ENCODE measurements around the gene PCNT. TPM values are rescaled to one million over a fixed set of nuclear protein-coding genes. Genes with fewer than 3 reads are reported as not detected.
"Not testable (repeated sequence)": the region's sequence is repeated elsewhere in the genome, so short reads cannot be mapped to it uniquely, and the experiment has no call there.

Gene PCNT
- total RNA-seq, 2 donors from 2014 or later: 17.6 to 28.8 TPM

- ATAC-seq: no peak
- no peak for DNase-seq
- intact Hi-C loops (cut with DNase I, micrococcal nuclease): no loop called here
Measured at GRCh38 chr21:46371204-46372013, 47.5 kb downstream of the PCNT start.

GRCh38 chr21:46372014-46372485 lies 48.1 kb downstream of the PCNT start:
- intact Hi-C loops (cut with DNase I, micrococcal nuclease): no loop called here
- no peak for ATAC-seq
- no peak for DNase-seq

GRCh38 chr21:46372947-46373346 lies 49.0 kb downstream of the PCNT start:
- DNase-seq; intact Hi-C loops (cut with DNase I, micrococcal nuclease); ATAC-seq: not testable (repeated sequence)

- intact Hi-C loops (cut with DNase I, micrococcal nuclease): no loop called here
- DNase-seq: no peak
- no peak for ATAC-seq
Measured at GRCh38 chr21:46374761-46375389, 50.9 kb downstream of the PCNT start.

DNA sequence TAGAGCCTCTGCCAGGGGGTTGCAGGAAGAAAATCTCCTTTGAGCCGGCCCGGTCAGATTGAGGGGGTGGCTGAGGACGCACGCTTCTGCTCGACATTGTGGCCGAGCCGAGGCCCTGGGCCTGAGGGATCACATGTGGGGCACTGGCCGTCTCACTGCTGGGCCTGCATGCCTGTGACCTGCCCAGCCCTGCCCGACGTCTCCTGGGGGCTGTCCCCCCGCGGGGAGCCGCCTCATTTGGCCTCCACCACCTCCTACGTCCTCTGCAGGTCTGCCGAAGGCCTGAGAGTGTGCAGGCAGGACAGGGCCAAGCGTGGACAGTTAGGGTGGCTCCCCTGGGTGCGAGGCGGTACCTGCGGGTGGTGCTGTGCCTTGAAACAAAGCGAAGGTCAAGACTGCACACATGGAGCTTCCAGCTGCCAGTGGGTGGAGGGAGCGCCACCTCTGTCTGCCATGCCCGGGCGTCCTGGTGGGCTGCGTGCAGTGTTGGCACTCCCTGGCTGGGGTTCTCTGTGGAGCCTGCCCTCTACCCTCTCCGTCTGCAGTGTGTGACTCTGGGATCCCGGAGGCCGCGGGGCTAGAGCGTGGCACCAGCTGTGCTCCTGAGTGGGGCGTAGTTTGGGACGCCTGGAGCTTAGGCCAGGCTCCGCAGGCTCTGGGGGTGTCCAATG lies 51.7 kb downstream of the PCNT start:
- ATAC-seq (no peak), DNase-seq (no peak)
- intact Hi-C loops (cut with DNase I, micrococcal nuclease): no loop called here

DNA sequence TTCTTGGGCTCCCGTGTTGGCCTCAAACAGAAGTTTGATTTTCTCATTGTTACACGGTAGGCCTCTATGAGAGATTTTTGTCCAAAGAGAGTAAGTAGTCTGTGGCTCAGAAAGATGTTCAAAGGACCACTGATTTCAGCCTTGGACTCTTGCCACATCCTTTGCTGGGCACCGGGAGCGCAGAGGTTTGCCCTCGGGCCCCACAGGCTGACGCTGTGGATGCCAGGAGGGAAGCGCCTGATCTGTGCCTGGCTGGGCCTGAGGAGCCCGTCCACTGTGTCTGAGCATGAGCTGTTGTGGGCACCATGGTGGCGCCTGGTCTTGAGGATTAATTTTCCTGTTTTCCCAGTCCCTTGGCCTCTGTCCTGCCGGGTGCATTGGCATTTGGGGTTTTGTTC lies 52.3 kb downstream of the PCNT start:
- DNase-seq: no peak
- intact Hi-C loops (cut with DNase I, micrococcal nuclease): no loop called here
- no peak for ATAC-seq

DNA sequence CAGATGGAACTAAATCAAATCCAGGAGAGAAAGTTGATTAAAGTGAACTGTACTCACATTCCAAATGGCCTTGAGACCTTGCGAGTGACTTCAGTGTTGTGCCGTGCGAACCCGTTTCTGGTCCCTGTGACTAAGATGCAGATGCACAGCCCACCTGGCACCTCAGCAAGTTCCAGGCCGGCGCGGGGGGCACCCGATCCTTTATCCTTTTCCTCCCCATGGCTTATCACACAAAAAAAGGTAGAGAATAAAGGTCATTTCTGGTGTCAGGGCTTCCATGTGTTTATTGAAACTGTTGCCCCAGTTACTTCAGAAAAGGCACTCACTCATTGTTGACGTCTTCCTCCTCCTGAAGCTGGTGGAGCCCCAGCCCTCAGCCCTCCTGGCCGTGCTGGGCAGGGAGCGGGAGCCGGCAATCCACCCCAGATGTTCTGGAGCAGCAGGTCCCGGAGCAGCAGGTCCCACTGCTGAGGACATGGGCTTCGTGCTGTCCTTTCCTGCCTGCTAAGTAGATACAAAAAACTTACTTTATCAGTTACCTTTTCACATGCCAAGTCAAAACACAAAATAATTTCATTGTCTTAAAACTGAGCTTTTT lies 53.0 kb downstream of the PCNT start:
- no peak for ATAC-seq
- DNase-seq: no peak
- intact Hi-C loops (cut with DNase I, micrococcal nuclease): no loop called here

- DNase-seq (no peak), ATAC-seq (no peak)
- intact Hi-C loops (cut with DNase I, micrococcal nuclease): no loop called here
Measured at GRCh38 chr21:46377789-46378188, 53.8 kb downstream of the PCNT start.

DNA sequence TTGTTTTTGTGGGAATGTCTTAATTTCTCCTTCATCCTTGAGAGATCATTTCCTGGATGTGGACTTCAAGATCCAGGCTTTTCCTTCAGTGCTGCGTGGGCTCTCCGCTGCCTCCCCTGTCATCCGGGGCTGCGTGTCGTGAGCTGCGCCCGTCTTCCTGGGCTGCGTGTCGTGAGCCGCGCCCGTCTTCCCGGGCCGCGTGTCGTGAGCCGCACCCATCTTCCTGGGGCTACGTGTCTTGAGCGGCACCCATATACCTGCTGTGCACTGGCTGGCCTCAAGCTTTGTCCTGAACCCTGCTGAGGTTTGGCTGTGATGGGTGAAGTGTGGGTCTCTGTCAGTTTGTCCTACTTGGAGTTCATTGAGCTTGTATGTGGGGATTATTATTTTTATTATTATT lies 55.1 kb downstream of the PCNT start:
- DNase-seq: no peak
- ATAC-seq: no peak
- intact Hi-C loops (cut with DNase I, micrococcal nuclease): no loop called here

GRCh38 chr21:46379691-46380090 lies 55.7 kb downstream of the PCNT start:
- no peak for DNase-seq
- no peak for ATAC-seq
- intact Hi-C loops (cut with DNase I, micrococcal nuclease): no loop called here

- intact Hi-C loops (cut with DNase I, micrococcal nuclease): no loop called here
- DNase-seq (no peak), ATAC-seq (no peak)
Measured at GRCh38 chr21:46381541-46381940, 57.6 kb downstream of the PCNT start.

- no peak for ATAC-seq
- intact Hi-C loops (cut with DNase I, micrococcal nuclease): no loop called here
- DNase-seq: no peak
Measured at GRCh38 chr21:46384556-46384955, 60.6 kb downstream of the PCNT start.

DNA sequence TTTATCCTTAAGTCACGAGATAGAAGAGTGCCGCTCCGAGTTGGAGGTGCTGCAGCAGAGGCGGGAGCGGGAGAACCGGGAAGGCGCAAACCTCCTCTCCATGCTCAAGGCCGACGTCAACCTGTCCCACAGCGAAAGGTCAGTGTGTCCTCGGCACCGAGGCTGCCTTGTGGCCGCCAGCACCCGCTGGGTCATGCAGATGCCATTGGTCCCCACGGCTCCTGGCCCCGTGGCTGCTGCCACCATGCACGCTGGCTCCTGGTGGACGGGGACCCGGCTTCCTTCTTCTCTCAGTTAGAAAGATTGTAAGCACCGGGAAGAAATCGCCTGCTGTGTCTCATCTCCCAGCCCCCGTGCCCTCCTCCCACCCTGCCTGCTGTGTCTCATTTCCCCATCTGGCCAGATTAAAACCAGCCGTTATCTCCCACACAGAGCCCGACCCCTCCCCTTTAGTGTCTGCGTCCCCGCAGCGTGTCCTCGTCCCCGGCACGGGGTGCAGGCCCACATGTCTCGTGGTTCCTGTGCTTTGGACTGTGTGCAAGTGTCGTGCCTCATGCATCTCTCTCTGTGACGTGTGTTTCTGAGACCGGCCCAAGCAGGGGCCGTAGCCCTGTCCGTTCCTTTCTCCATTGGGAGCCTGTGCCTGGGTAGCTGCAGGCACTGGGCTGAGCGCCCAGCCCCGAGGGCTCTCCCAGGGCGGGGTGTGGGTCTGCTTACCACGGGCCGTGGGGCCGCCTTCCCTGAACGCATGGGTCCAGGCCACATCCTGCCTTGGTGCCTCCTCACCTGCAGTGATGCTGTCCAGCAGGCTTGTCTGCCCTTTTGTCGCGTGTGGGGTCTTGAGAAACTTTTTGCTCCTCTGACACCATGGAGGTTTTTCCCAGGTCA lies 62.1 kb downstream of the PCNT start:
- DNase-seq: no peak
- intact Hi-C loops (cut with DNase I, micrococcal nuclease): no loop called here
- ATAC-seq: no peak

- ATAC-seq: no peak
- intact Hi-C loops (cut with DNase I, micrococcal nuclease): no loop called here
- DNase-seq: no peak
Measured at GRCh38 chr21:46386734-46387088, 62.8 kb downstream of the PCNT start.

GRCh38 chr21:46388206-46388880 lies 64.4 kb downstream of the PCNT start:
- no peak for ATAC-seq
- no peak for DNase-seq
- intact Hi-C loops (cut with DNase I, micrococcal nuclease): no loop called here

DNA sequence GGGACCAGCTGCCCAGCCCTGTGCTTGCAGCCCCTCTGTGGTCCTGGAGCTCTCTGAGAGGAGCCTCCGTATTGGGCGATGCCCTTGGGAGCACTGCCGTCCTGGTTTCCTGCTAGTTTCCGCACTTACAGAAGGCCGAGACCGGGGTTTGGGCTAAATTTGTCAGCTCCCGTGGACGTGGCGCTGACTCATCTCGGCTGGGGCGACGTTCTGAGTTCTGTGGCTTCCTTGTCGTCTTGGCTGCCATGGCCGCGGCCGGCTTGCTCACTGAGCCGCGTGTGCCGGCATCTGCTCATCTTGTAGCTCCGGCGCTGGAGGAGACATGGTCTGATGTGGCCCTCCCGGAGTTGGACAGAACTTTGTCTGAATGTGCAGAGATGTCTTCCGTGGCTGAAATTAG lies 64.9 kb downstream of the PCNT start:
- no peak for DNase-seq
- no peak for ATAC-seq
- intact Hi-C loops (cut with DNase I, micrococcal nuclease): no loop called here

- intact Hi-C loops (cut with DNase I, micrococcal nuclease): no loop called here
- ATAC-seq: no peak
- DNase-seq: no peak
Measured at GRCh38 chr21:46390603-46391545, 66.9 kb downstream of the PCNT start.

All from left colon (tissue), 2 donors.